Heart right ventricle (tissue), 16 donors: Measurements from ENCODE around the gene ABCA12. TPM values are rescaled to one million over a fixed set of nuclear protein-coding genes. Genes with fewer than 3 reads are reported as not detected.

Source experiments
- ATAC-seq, 8 donors: fragments of 200-7000 bp; cut with Tn5 transposase; one replicate each; pipeline ENCODE4 v1.9.1; 2020; ENCODE audit warnings: mild to moderate bottlenecking in 8 of 8, moderate library complexity in 8 of 8, moderate number of reproducible peaks in 1 of 8
- DNase-seq, 2 donors: peaks; one replicate each; pipeline ENCODE4 v3.0.0-alpha.2; 2020
- H3K27ac ChIP-seq, 10 donors: fragments of 200-600 bp; sonication (generic) in 2 of 10; one replicate each; pipeline versions ENCODE4 v1.5.0 to v1.8.0; 2020 to 2022; ENCODE audit warnings: mild to moderate bottlenecking in 3 of 10
- H3K27me3 ChIP-seq, 7 donors: fragments of 200-600 bp; one replicate each; pipeline ENCODE4 v1.8.0; 2021 to 2022; ENCODE audit warnings: mild to moderate bottlenecking in 2 of 7
- H3K36me3 ChIP-seq, 9 donors: fragments of 200-600 bp; sonication (generic) in 1 of 9; one replicate each; pipeline versions ENCODE4 v1.5.0 to v1.8.0; 2020 to 2022; ENCODE audit warnings: mild to moderate bottlenecking in 2 of 9
- H3K4me1 ChIP-seq, 9 donors: fragments of 200-600 bp; sonication (generic) in 1 of 9; one replicate each; pipeline versions ENCODE4 v1.5.0 to v1.8.0; 2020 to 2022; ENCODE audit warnings: mild to moderate bottlenecking in 4 of 9
- H3K4me3 ChIP-seq, 10 donors: fragments of 200-600 bp; sonication (generic) in 2 of 10; one replicate each; pipeline versions ENCODE4 v1.5.0 to v1.8.0; 2020 to 2022; ENCODE audit warnings: mild to moderate bottlenecking in 7 of 10, moderate library complexity in 2 of 10
- H3K9me3 ChIP-seq, 11 donors: fragments of 200-600 bp in 10 of 11; sonication (generic) in 2 of 11; one replicate each; pipeline versions ENCODE4 v1.5.0 to v1.8.0; 2013 to 2022; ENCODE audit warnings: mild to moderate bottlenecking in 2 of 11, control low read depth in 1 of 11, moderate library complexity in 1 of 11
- WGBS, 2 donors: extraction: QIAGEN DNeasy Blood & Tissue Kit; methylation state at CpG; one replicate each; pipeline ENCODE4 v1.1.7; 2013; ENCODE audit warnings: inconsistent platforms in 1 of 2; 5-methylcytosine and 5-hydroxymethylcytosine counted together
- intact Hi-C, 10 donors: fragments of 100-400 bp; cut with DNase I; formaldehyde crosslinking; loops; one replicate each; pipeline versions ENCODE4 v1.11.1 to v1.14.2; 2022
- polyA plus RNA-seq, 2 donors: library from polyadenylated mRNA; stranded (reverse); fragments of 200-250 nt; gene quantifications; one replicate each; pipeline ENCODE4 v1.2.3, GENCODE V29; 2013
- total RNA-seq, 10 donors: library from RNA; stranded (reverse); fragmentation: NEBNext Ultra II Directional in 3 of 10; extraction: Animal tissue kit (Norgen Biotek cat#: 25700) in 3 of 10; gene quantifications; one replicate each; pipeline versions ENCODE4 v1.2.1 to v1.2.4, GENCODE V29; 2021 to 2023
- TF ChIP-seq, protein P1 (sequence below), 9 donors: fragments of 200-600 bp; sonication (generic) in 2 of 9; IDR thresholded peaks; one replicate each; pipeline versions ENCODE4 v1.5.0 to v1.8.0; 2021 to 2022; ENCODE audit warnings: antibody characterized with exemption in 9 of 9, mild to moderate bottlenecking in 5 of 9, moderate library complexity in 1 of 9
- donor health status: Arrhythmogenic right ventricular cardiomyopathy.
- donor health status: ischemic (EF 13 %, LVEDD 7.1; RV severe dilation, severe dysfunction).
- donor health status: healthy with polysubstance abuse.
- donor health status: DM: no; HTN: yes; CAD: no.
- donor health status: DM: no; HTN: no; CAD: no.
- donor health status: ischemic (EF 25% LVEDD 6.9; RV normal size, moderate dysfunction).
- donor health status: ischemic (EF 25% LVEDD 5.7; RV mildly dilated, moderate dysfunction).
- donor health status: healthy.
- donor health status: DM: yes; HTN: yes; CAD: no.
- donor health status: Ischemic cardiomyopathy.
- donor health status: ischemic (EF 35%, LVEDD 5.7; RV mildly dilated, moderate dysfunction).
- donor health status: nonischemic (EF 11% LVEDD 7.7; RV severe dilation, severe dysfunction).
- donor health status: DM: yes; HTN: yes; CAD: no.
- donor health status: PGD.
- donor health status: ischemic (EF 29% LVEDD 5.4; RV normal size, mild dysfunction).
- donor health status: nonischemic (EF 23%, LVEDD 6.1; RV moderate dilation, normal function).

Gene ABCA12
- total and polyA plus RNA-seq, 12 donors = 0.02 TPM; not detected in 11

- intact Hi-C loops = no loop called here
- Histone ChIP-seq H3K9me3 (peaks cover 0 to 5% (median 0%) of the 10 kb centered on the region in 11 donors), H3K4me1 (no peaks in the 10 kb centered on the region), H3K27ac (no peak overlapping the region), H3K4me3 (no peak overlapping the region), H3K27me3 (no peaks in the 10 kb centered on the region), H3K36me3 (no peaks in the 10 kb centered on the region)
- DNase-seq (no peak), ATAC-seq (no peak)
- WGBS, 2 donors = 94 to 95% methylated on average over 1 of the region's 1 CpG
- TF ChIP-seq, protein P1, sequence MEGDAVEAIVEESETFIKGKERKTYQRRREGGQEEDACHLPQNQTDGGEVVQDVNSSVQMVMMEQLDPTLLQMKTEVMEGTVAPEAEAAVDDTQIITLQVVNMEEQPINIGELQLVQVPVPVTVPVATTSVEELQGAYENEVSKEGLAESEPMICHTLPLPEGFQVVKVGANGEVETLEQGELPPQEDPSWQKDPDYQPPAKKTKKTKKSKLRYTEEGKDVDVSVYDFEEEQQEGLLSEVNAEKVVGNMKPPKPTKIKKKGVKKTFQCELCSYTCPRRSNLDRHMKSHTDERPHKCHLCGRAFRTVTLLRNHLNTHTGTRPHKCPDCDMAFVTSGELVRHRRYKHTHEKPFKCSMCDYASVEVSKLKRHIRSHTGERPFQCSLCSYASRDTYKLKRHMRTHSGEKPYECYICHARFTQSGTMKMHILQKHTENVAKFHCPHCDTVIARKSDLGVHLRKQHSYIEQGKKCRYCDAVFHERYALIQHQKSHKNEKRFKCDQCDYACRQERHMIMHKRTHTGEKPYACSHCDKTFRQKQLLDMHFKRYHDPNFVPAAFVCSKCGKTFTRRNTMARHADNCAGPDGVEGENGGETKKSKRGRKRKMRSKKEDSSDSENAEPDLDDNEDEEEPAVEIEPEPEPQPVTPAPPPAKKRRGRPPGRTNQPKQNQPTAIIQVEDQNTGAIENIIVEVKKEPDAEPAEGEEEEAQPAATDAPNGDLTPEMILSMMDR (IDR thresholded peaks at IDR 0.05) = no peak
Measured at GRCh38 chr2:215160081-215160480, 21.7 kb upstream of the ABCA12 start.

DNA sequence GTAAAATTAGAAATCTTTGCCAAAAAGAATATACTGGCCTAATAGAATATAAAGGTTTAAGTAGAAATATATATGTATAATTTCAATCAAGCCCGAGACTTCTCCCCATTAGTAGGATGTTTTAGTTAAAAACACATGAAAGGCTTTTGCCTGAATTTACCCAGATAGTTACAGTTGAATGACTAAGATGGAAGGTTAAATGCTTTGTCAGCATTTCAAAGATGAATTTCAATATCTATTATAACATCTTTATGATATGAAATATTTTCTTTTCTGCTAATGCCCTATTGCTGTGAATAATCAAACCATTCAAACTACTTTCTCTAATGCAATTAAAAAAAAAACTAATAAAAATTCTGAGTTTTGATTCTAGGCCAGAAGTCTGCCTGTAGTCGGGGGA lies 18.0 kb upstream of the ABCA12 start:
- Histone ChIP-seq H3K9me3 (no peaks in the 10 kb centered on the region), H3K27me3 (no peaks in the 10 kb centered on the region), H3K4me3 (no peak overlapping the region), H3K4me1 (no peaks in the 10 kb centered on the region), H3K27ac (no peak overlapping the region), H3K36me3 (no peaks in the 10 kb centered on the region)
- intact Hi-C loops = no loop called here
- no peak for DNase-seq
- no peak for ATAC-seq
- TF ChIP-seq, protein P1 (IDR thresholded peaks at IDR 0.05) = no peak
- 81 to 86% methylated on average over 2 of the region's 2 CpGs for WGBS, 2 donors

DNA sequence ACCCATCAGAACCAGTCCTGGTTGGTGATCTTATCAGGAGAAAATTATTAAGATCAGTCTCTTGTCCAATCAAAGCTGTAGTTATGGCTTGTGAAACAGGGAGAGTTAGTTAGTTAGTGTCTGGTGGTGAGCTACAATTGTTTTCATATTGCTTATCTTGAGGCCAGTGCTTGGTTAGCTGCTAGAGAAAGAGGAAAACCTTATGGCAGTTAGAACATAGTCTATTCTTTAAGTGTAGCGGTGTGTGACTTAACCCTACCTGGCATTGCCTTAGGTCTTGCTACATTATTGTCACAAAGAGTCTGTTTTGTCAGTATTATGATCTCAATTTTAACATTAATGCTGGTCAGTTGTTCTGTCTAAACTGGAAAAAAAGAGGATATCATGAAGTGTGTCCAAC lies 11.5 kb upstream of the ABCA12 start:
- intact Hi-C loops = no loop called here
- H3K36me3 ChIP-seq = no peaks in the 10 kb centered on the region
- no peaks in the 10 kb centered on the region for H3K27me3 ChIP-seq
- TF ChIP-seq, protein P1 (IDR thresholded peaks at IDR 0.05) = no peak
- H3K4me1 ChIP-seq = no peaks in the 10 kb centered on the region
- no peak for ATAC-seq
- no peaks in the 10 kb centered on the region for H3K9me3 ChIP-seq
- H3K27ac ChIP-seq = no peak overlapping the region
- no peak overlapping the region for H3K4me3 ChIP-seq
- DNase-seq = no peak
- 95 to 97% methylated on average over 1 of the region's 1 CpG for WGBS, 2 donors

DNA sequence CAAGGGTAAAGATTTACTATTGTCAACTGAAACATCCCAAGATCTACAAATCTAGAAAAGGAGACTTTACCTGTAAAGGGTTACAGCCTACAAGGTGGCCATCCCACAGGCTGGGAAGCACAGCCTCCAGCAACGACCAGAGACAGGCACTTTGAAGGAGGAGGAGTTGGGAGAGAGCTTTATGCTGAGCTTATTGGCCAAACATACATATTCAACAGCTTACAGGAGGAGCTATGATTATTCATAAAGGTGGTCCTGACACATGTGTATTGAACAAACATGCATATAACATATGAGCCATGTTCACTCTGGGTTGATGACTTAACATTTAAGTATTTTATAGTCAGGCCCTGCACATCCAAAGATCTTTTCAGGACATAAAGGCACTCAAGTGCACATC lies 11.1 kb upstream of the ABCA12 start:
- Histone ChIP-seq H3K4me1 (no peaks in the 10 kb centered on the region), H3K9me3 (no peaks in the 10 kb centered on the region), H3K36me3 (no peaks in the 10 kb centered on the region), H3K27me3 (no peaks in the 10 kb centered on the region), H3K4me3 (no peak overlapping the region), H3K27ac (no peak overlapping the region)
- intact Hi-C loops = no loop called here
- TF ChIP-seq, protein P1 (IDR thresholded peaks at IDR 0.05) = no peak
- 14 to 23% methylated on average over 1 of the region's 1 CpG for WGBS, 2 donors
- DNase-seq (no peak), ATAC-seq (no peak)

DNA sequence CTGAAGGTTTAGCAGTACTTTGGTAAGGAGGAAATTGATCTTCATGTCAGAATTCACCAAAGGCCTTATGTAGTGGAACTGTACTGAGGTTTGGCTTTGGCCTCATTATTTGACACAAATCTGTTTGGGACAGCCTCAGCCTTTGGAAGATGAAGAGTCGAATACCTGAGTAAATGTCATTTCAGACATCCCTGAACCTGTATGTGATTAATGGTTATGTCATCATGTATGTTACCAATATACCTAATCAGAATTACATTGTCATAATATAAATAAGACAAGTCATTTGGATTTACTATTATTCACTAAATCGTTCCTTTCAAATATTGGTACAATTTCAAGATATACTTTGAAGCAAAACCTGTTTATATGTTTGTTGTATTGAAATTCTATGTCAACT lies 10.6 kb upstream of the ABCA12 start:
- intact Hi-C loops = no loop called here
- Histone ChIP-seq H3K36me3 (no peaks in the 10 kb centered on the region), H3K4me1 (no peaks in the 10 kb centered on the region), H3K9me3 (no peaks in the 10 kb centered on the region), H3K27ac (no peak overlapping the region), H3K27me3 (no peaks in the 10 kb centered on the region), H3K4me3 (no peak overlapping the region)
- TF ChIP-seq, protein P1 (IDR thresholded peaks at IDR 0.05) = no peak
- 88 to 95% methylated on average over 2 of the region's 2 CpGs for WGBS, 2 donors
- no peak for ATAC-seq
- DNase-seq = no peak
